Lung microvascular endothelial cell (primary cell): ENCODE measurements around the gene ST8SIA5. TPM values are rescaled to one million over a fixed set of nuclear protein-coding genes. Genes with fewer than 3 reads are reported as not detected.
"Not testable (repeated sequence)": the region's sequence is repeated elsewhere in the genome, so short reads cannot be mapped to it uniquely, and the experiment has no call there.

Experiments
- DNase-seq, 2 donors: peaks; one replicate each; pipeline versions ENCODE4 v3.0.0 to v3.0.0-alpha.2; 2010; ENCODE audit warnings: low read depth in 2 of 2
- total RNA-seq: library from RNA; depleted of rRNA; stranded (reverse); fragments of >200 nt; gene quantifications from 2 replicates; pipeline ENCODE4 v1.2.1, GENCODE V29; 2014

The ST8SIA5 gene, protein sequence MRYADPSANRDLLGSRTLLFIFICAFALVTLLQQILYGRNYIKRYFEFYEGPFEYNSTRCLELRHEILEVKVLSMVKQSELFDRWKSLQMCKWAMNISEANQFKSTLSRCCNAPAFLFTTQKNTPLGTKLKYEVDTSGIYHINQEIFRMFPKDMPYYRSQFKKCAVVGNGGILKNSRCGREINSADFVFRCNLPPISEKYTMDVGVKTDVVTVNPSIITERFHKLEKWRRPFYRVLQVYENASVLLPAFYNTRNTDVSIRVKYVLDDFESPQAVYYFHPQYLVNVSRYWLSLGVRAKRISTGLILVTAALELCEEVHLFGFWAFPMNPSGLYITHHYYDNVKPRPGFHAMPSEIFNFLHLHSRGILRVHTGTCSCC
- not detected in 2 replicates for total RNA-seq

DNA sequence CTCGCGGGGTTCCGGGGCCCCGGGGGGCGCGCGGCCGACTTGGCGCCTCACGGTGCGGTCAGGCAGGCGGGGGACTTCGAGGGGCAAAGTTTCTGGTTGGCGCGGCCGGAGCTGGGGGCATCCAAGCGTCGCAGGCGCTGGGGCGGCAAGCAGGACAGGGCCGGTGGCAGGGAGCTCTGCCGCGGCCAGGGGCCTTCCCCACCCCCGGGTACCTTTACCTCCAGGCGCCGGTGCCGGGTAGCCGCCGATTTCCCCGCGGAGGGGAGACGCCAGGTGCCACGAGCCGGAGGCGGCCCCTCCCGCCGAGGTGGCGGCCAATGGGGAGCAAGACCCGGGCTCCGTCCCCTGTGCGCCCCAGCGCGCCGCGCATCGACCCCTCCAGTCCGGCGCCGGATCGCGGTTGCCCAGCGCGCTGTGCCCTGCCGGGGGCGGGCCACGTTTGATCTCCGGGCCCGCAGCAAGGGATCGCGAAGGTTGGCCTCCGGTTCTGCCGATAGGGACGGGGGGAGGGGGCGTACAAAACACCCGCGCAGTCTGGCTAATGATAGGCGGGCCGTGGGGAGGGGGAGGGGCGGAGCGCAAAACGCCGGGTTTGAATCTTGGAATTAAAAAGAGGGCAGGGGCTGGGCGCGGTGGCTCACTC is at the start of gene ST8SIA5:
Gene ST8SIA5 (minus strand): TSS at position 495 of the 643 bp plus-strand sequence. CDS start 545 bp downstream, outside the sequence.
- no peak for DNase-seq

DNA sequence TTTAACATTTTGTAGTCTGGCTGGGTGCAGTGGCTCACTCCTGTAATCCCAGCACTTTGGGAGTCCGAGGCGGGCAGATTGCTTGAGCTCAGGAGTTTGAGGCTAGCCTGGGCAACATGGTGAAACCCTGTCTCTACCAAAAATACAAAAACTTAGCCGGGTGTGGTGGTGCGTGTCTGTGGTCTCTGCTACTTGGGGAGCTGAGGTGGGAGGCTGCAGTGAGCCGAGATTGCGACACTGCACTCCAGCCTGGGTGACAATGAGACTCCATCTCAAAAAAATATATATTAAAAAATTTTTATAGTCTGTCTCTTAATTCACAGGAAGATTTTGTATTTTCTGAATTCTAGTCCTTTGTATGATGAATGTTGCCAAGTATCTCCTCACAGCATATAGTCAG is 39.1 kb upstream of the ST8SIA5 start:
- DNase-seq, result not testable (repeated sequence)

DNA sequence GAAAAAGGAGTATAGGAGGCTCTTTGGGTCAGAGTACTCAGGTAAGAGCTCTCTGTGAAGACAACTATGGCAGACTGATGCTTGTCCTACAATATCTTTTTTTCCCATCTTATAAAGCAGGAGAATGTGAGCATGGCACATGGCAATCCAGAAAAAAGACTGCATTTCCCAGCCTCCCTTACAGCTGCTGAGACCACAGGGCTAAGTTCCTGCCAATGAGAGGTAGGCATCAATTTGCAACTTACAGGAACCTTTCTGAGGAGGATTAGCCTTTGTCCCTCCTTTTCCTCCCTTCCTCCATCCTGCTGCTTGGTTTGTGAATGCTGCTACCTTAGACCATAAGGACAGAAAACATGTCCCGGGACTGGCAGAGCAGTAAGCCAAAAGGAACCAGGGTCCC is 37.8 kb upstream of the ST8SIA5 start:
- no peak for DNase-seq

GRCh38 chr18:46793565-46793964 is 36.7 kb upstream of the ST8SIA5 start:
- no peak for DNase-seq

DNA sequence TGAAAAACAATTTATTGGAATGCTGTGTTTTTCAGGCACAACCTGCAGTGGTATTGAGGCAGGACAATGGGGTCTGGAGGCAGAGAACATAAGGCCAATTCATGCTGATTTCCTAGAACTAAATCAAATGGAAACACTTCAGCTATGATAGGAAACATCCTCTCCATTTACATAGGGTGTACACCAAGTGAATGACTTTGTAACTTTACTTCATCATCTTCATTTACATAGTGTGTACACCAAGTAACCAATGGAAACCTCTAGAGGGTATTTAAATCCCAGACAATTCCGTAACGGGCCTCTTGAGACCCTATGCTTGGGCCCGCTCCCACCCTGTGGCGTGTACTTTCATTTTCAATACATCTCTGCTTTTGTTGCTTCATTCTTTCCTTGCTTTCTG is 32.2 kb upstream of the ST8SIA5 start:
- no peak for DNase-seq

DNA sequence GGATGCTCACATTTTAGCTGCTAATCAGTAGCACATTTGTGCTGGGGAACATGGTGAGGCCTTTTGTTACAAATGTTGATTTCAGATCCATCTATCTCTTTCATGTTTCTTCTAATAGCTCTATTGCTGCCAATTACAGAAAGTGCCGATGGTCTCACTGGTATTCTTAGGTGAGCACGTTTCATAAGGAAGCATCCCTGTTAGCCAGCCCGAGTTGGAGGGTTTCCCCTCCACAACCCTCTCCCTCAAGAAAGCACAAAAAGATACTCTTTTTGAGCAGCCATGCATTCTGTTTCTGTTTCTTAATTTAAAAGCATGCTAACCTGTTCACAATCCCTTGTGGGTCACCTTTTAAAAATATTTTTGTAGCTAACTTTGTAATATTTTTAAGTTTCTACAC is 30.8 kb upstream of the ST8SIA5 start:
- no peak for DNase-seq

- no peak for DNase-seq
Measured at GRCh38 chr18:46772357-46772756, 15.5 kb upstream of the ST8SIA5 start.

DNA sequence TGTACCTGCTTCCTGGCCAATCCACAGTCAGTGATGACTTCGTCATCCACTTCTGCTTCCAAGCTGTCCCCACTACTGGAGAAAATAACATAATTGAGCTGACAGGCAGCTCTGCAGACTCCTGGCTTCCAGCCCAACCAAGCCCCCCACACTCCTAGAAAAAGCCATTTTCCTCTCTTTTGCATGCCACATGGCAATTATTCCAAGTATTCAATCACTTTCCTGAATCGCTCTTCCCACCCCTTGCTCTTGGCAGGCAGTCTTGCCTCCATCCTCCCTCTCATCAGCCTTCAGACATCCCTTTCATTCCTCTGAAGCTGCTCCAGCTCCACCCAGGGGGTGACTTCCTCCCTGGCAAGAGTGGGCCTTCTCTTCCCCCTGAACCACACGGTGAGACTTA is 14.3 kb upstream of the ST8SIA5 start:
- no peak for DNase-seq

GRCh38 chr18:46770708-46771107 is 13.9 kb upstream of the ST8SIA5 start:
- no peak for DNase-seq

- no peak for DNase-seq
Measured at GRCh38 chr18:46768166-46768921, 11.5 kb upstream of the ST8SIA5 start.

DNA sequence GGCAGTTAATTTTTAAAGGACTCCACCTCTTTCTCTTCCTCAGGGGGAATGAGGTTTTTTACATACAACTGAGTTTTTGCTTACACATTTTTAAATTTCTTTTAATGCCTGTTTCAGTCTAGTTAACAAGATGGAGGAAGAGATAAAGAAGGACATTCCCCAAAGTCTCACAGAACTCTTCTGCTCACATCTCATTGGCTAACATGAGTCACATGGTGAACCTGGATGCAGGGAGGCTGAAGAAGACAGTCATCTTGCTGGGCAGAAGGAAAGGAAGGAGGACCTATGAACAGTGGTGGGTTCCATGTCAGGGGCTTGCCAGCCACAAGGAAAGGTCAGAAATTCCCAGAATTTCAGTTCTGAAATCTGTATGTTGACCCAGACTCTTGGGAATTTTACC is 10.4 kb upstream of the ST8SIA5 start:
- no peak for DNase-seq

- DNase-seq, result no peak
Measured at GRCh38 chr18:46764586-46764985, 7.7 kb upstream of the ST8SIA5 start.

DNA sequence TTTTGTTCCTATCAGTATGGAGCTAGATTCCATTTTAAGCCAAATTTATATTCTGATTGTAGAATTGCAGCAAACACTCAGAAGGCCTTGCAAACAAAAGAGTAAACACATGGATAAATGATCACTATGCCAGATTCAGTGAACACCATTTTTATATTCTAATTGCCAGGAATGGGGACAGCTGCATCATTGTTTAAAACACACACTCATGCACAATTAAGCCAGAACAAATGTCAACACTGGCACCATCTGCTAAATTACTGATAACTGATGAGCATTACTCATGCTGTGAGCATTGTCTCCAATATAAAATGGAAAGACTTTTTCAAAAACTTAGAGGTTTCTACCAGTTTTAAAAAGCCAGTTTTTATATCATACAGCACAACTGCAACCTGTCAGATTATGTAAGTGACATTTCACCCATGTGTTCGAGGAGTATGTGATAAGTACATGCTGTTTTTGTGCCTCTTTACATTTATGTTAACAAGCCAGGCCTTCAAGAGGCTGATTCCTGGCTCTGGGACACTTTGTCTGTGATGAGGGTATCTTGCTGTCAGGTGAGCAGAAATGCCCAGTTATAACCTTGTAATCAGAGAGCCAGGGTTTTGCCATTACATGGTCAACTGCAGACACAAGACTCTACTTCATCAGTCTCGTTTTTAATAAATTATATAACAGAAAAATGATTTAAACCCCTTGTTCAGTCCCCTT is 4.4 kb upstream of the ST8SIA5 start:
- no peak for DNase-seq

DNA sequence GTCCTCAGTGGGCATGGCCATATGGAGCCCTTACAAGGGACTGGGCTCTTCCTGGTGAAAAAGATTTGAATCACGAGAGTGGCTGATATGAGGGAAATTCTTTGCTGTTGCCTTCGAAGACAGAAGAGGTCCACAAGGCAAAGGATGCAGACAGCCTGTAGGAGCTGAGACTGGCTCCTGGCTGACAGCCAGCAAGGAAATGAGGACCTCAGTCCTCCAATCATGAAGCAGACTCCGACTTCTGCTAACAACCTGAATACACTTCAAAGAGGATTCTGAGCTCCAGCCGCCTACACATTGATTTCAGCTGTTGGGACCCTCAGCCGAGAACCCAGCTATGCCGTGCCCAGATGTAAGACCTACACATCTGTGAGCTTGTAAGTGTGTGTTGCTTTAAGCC is 3.0 kb upstream of the ST8SIA5 start:
- no peak for DNase-seq

DNA sequence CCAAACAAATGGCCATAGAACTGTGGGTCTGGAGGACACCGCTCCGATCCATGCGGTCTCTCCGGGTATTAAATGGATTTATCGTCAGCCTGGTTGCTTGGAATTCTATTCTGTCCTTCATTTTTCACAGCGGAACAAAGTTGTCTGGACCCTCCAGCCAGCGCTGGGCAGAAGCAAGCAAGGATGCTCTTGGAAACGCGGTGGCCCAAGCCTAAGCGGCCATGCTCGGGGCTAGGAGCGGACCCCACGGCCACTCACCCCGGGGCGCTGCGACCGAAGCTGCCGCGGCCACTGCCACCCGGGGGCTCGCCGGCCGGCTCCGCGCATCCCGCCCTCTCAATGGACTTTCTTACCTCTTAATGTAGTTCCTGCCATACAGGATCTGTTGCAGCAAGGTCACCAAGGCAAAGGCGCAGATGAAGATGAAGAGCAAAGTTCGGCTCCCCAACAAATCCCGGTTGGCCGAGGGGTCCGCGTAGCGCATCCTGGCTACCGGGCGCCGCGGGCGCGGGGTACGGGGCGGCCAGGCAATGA is 761 bp downstream of the ST8SIA5 start:
- no peak for DNase-seq

GRCh38 chr18:46755315-46756024 is 1.4 kb downstream of the ST8SIA5 start:
- DNase-seq, result no peak

GRCh38 chr18:46754661-46755292 is 2.1 kb downstream of the ST8SIA5 start:
- DNase-seq, result no peak

GRCh38 chr18:46754188-46754587 is 2.7 kb downstream of the ST8SIA5 start:
- DNase-seq, result no peak

- DNase-seq, result no peak
Measured at GRCh38 chr18:46751882-46752281, 5.0 kb downstream of the ST8SIA5 start.

- DNase-seq, result no peak
Measured at GRCh38 chr18:46750626-46751025, 6.2 kb downstream of the ST8SIA5 start.
